IPS-NIHi11 (cell line): Measurements from ENCODE around the gene POLR2L.
A peak's percentile ranks its signal among the peaks of the same experiment; 100 is the strongest.

Source experiments
- DNase-seq: peaks from one replicate; pipeline ENCODE4 v3.0.0; 2012; ENCODE audit warnings: mixed read lengths, low spot score

The POLR2L gene

GRCh38 chr11:868802-869201 lies 26.5 kb upstream of the POLR2L start:
- no peak for DNase-seq

GRCh38 chr11:868394-868793 lies 26.1 kb upstream of the POLR2L start:
- no peak for DNase-seq

- DNase-seq, result no peak
Measured at GRCh38 chr11:867856-868358, 25.6 kb upstream of the POLR2L start.

- no peak for DNase-seq
Measured at GRCh38 chr11:866481-866880, 24.2 kb upstream of the POLR2L start.

- no peak for DNase-seq
Measured at GRCh38 chr11:865462-866430, 23.4 kb upstream of the POLR2L start.

- no peak for DNase-seq
Measured at GRCh38 chr11:864898-865297, 22.6 kb upstream of the POLR2L start.

GRCh38 chr11:863910-864827 lies 21.8 kb upstream of the POLR2L start:
- no peak for DNase-seq

GRCh38 chr11:863023-863909 lies 20.9 kb upstream of the POLR2L start:
- DNase-seq, result no peak

- no peak for DNase-seq
Measured at GRCh38 chr11:862696-863022, 20.3 kb upstream of the POLR2L start.

- peak; percentile 64 for DNase-seq
Measured at GRCh38 chr11:862081-862661, 19.8 kb upstream of the POLR2L start.

GRCh38 chr11:861105-861479 lies 18.8 kb upstream of the POLR2L start:
- no peak for DNase-seq

- DNase-seq, result no peak
Measured at GRCh38 chr11:860234-861104, 18.1 kb upstream of the POLR2L start.

- DNase-seq, result peak; percentile 76
Measured at GRCh38 chr11:859394-860131, 17.2 kb upstream of the POLR2L start.

GRCh38 chr11:858762-859339 lies 16.5 kb upstream of the POLR2L start:
- no peak for DNase-seq

- DNase-seq, result no peak
Measured at GRCh38 chr11:858053-858761, 15.9 kb upstream of the POLR2L start.

GRCh38 chr11:856397-856796 lies 14.1 kb upstream of the POLR2L start:
- no peak for DNase-seq

GRCh38 chr11:855796-856195 lies 13.5 kb upstream of the POLR2L start:
- DNase-seq, result no peak

- DNase-seq, result no peak
Measured at GRCh38 chr11:855330-855674, 13.0 kb upstream of the POLR2L start.
